ENCODE measurements around the gene FAM53B.

FAM53B gene

DNA sequence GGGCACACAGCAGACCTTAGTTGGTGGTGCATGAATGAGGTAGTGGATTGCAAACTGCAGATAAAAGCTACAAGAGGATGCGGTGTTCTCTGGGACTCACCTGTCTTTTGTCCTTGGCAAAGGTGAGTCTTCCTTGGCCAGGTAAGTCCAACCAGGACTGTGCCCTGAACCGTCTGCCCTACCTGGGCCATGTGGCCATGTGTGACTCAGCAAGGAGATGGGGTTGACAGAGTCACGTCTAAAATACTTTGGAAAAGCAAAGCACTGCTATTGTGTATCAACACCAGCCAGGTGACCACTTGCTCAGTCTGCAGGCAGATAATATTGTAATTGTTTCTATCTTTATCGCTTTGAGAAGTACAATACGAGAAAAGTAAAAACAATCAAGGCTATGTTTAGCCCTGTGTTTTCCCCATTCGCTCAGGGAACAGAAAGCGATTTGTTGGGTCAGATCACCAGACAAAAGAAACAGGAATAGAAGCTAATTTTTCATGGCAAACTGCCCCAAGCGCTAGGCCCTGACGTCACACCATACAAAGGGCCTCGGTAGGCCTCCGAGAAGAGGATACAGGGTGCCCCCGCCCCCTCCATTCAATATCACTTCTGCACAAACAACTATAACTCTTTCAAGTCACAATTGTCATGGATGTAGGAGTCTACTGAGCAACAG is 57.3 kb downstream of the FAM53B start:
- Histone ChIP-seq H3K27ac (ENCODE audit: low read length) (no peak overlapping the region), H3K4me3 (ENCODE audit: low read length) (no peak overlapping the region), H3K36me3 (ENCODE audit: control insufficient read depth, insufficient read depth, low read length) (peaks cover 3% of the 10 kb centered on the region; the same call in 1 of the 2 replicates), H3K4me1 (ENCODE audit: control insufficient read depth, insufficient read depth, low read length) (peaks cover 2% of the 10 kb centered on the region; the same call in 1 of the 2 replicates), H3K9me3 (ENCODE audit: control insufficient read depth, insufficient read depth, low read length) (no peaks in the 10 kb centered on the region), H3K27me3 (ENCODE audit: control insufficient read depth, insufficient read depth, low read length) (no peaks in the 10 kb centered on the region)
- no CpG with 5 or more reads among the region's 12 CpGs for WGBS (ENCODE audit: insufficient coverage, insufficient read length)
- no peak for DNase-seq (ENCODE audit: low read depth, low spot score)

DNA sequence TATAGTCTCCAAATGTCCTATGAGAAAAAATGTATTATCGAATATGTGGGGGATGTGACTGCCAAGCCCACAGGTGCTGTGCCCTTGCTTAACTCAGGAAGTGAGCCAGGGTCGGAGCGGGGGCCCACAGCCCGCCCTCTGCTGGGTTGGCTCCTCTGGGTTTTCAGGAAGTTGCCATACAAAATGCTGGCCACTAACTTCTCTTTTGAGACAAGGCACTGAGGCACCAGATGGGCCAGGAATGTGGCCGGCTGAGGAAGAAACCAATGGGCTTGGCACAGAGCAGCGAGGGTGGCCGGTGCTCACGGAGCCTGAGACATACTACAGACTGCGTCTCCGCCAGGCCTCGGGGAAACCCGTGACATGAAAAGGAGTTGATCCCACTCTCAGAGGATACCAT is 58.9 kb downstream of the FAM53B start:
- no peak overlapping the region for H3K27ac ChIP-seq (ENCODE audit: low read length)
- H3K4me1 ChIP-seq (ENCODE audit: control insufficient read depth, insufficient read depth, low read length), result peaks cover 2% of the 10 kb centered on the region; the same call in 1 of the 2 replicates
- H3K27me3 ChIP-seq (ENCODE audit: control insufficient read depth, insufficient read depth, low read length), result no peaks in the 10 kb centered on the region
- H3K36me3 ChIP-seq (ENCODE audit: control insufficient read depth, insufficient read depth, low read length), result peaks cover 6% of the 10 kb centered on the region; the same call in 1 of the 2 replicates
- H3K4me3 ChIP-seq (ENCODE audit: low read length), result no peak overlapping the region
- WGBS (ENCODE audit: insufficient coverage, insufficient read length), result no CpG with 5 or more reads among the region's 12 CpGs
- no peak for DNase-seq (ENCODE audit: low read depth, low spot score)
- H3K9me3 ChIP-seq (ENCODE audit: control insufficient read depth, insufficient read depth, low read length), result no peaks in the 10 kb centered on the region

GRCh38 chr10:124683814-124684213 is 60.4 kb downstream of the FAM53B start:
- H3K4me3 ChIP-seq (ENCODE audit: low read length), result no peak overlapping the region
- H3K27me3 ChIP-seq (ENCODE audit: control insufficient read depth, insufficient read depth, low read length), result no peaks in the 10 kb centered on the region
- no peak for DNase-seq (ENCODE audit: low read depth, low spot score)
- peaks cover 2% of the 10 kb centered on the region; the same call in 1 of the 2 replicates for H3K4me1 ChIP-seq (ENCODE audit: control insufficient read depth, insufficient read depth, low read length)
- H3K36me3 ChIP-seq (ENCODE audit: control insufficient read depth, insufficient read depth, low read length), result peaks cover 6% of the 10 kb centered on the region; the same call in 1 of the 2 replicates
- no peaks in the 10 kb centered on the region for H3K9me3 ChIP-seq (ENCODE audit: control insufficient read depth, insufficient read depth, low read length)
- H3K27ac ChIP-seq (ENCODE audit: low read length), result no peak overlapping the region
- no CpG with 5 or more reads among the region's 5 CpGs for WGBS (ENCODE audit: insufficient coverage, insufficient read length)

- Histone ChIP-seq H3K4me1 (ENCODE audit: control insufficient read depth, insufficient read depth, low read length) (peaks cover 2% of the 10 kb centered on the region; the same call in 1 of the 2 replicates), H3K4me3 (ENCODE audit: low read length) (no peak overlapping the region; the same call in 1 of the 2 replicates), H3K9me3 (ENCODE audit: control insufficient read depth, insufficient read depth, low read length) (no peaks in the 10 kb centered on the region), H3K36me3 (ENCODE audit: control insufficient read depth, insufficient read depth, low read length) (peaks cover 6% of the 10 kb centered on the region; the same call in 1 of the 2 replicates), H3K27ac (ENCODE audit: low read length) (no peak overlapping the region), H3K27me3 (ENCODE audit: control insufficient read depth, insufficient read depth, low read length) (no peaks in the 10 kb centered on the region)
- WGBS (ENCODE audit: insufficient coverage, insufficient read length), result no CpG with 5 or more reads among the region's 36 CpGs
- no peak for DNase-seq (ENCODE audit: low read depth, low spot score)
Observed at GRCh38 chr10:124681626-124682552, 62.3 kb downstream of the FAM53B start.

DNA sequence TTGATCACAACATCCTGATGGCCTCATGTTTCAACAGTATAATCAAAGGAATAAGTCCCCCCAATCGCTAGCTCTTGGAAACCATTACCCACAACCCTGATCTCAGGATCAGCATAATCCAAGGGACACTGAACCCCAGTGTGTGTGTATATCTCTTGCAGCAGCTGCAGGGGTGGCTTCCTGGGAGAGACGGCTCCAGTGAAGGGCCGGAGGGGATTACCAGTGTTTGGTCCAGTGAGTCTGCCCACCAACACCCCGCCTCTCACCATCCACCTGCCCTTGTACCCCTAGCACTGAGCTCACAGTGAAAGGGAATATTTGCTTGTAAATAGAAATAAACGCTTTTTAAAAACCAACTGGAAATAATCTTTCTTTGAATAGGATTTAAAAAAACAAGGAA is 63.1 kb downstream of the FAM53B start:
- H3K9me3 ChIP-seq (ENCODE audit: control insufficient read depth, insufficient read depth, low read length), result no peaks in the 10 kb centered on the region
- H3K36me3 ChIP-seq (ENCODE audit: control insufficient read depth, insufficient read depth, low read length), result peaks cover 6% of the 10 kb centered on the region; the same call in 1 of the 2 replicates
- no CpG with 5 or more reads among the region's 5 CpGs for WGBS (ENCODE audit: insufficient coverage, insufficient read length)
- H3K4me1 ChIP-seq (ENCODE audit: control insufficient read depth, insufficient read depth, low read length), result no peaks in the 10 kb centered on the region
- H3K4me3 ChIP-seq (ENCODE audit: low read length), result no peak overlapping the region
- no peak overlapping the region for H3K27ac ChIP-seq (ENCODE audit: low read length)
- DNase-seq (ENCODE audit: low read depth, low spot score), result no peak
- H3K27me3 ChIP-seq (ENCODE audit: control insufficient read depth, insufficient read depth, low read length), result no peaks in the 10 kb centered on the region

DNA sequence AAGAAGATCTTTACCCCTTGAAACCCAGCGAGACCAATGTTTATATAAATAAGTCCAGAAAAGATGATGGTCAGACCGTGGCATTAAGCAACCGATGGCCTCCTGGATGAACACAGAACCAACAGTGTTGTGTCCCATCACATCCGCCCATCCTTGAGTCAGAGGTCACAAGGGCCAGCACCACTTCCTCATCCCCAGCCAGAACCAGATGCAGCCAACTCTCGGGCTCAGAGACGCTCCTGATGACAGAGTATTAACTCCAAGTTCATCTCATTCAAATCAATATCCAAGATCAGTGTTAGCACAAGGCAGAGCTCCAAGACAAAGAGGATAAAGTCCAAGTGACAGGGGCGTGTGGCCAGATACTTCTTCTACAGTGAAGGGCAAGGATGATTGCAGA is 63.5 kb downstream of the FAM53B start:
- Histone ChIP-seq H3K4me3 (ENCODE audit: low read length) (no peak overlapping the region), H3K36me3 (ENCODE audit: control insufficient read depth, insufficient read depth, low read length) (peaks cover 6% of the 10 kb centered on the region; the same call in 1 of the 2 replicates), H3K27me3 (ENCODE audit: control insufficient read depth, insufficient read depth, low read length) (no peaks in the 10 kb centered on the region), H3K4me1 (ENCODE audit: control insufficient read depth, insufficient read depth, low read length) (no peaks in the 10 kb centered on the region), H3K27ac (ENCODE audit: low read length) (no peak overlapping the region), H3K9me3 (ENCODE audit: control insufficient read depth, insufficient read depth, low read length) (no peaks in the 10 kb centered on the region)
- no CpG with 5 or more reads among the region's 7 CpGs for whole genome bisulfite sequencing (ENCODE audit: insufficient coverage, insufficient read length)
- no peak for DNase-seq (ENCODE audit: low read depth, low spot score)

DNA sequence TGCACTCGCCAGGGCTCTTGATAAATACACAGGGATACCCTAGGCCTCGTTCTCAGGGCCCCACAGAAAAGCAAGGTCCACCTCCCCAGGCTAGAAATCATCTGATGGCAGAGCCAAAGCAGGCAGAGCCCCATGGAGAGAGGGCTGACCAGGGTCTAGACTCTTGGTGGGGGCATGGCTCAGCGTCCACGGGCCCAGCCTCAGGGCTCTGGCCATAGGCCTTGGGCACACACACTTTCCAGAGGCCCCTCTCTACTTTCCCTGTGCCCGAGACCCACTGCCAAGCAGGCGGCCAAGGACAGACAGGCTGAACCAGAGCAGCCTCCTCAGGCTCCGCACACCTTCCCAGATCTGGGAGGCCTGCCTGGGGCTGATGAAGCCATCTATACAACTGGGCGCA is 64.8 kb downstream of the FAM53B start:
- Histone ChIP-seq H3K27ac (ENCODE audit: low read length) (no peak overlapping the region), H3K27me3 (ENCODE audit: control insufficient read depth, insufficient read depth, low read length) (no peaks in the 10 kb centered on the region), H3K4me1 (ENCODE audit: control insufficient read depth, insufficient read depth, low read length) (no peaks in the 10 kb centered on the region), H3K4me3 (ENCODE audit: low read length) (no peak overlapping the region), H3K36me3 (ENCODE audit: control insufficient read depth, insufficient read depth, low read length) (peaks cover 6% of the 10 kb centered on the region; the same call in 1 of the 2 replicates), H3K9me3 (ENCODE audit: control insufficient read depth, insufficient read depth, low read length) (no peaks in the 10 kb centered on the region)
- DNase-seq (ENCODE audit: low read depth, low spot score), result no peak
- WGBS (ENCODE audit: insufficient coverage, insufficient read length), result no CpG with 5 or more reads among the region's 8 CpGs

DNA sequence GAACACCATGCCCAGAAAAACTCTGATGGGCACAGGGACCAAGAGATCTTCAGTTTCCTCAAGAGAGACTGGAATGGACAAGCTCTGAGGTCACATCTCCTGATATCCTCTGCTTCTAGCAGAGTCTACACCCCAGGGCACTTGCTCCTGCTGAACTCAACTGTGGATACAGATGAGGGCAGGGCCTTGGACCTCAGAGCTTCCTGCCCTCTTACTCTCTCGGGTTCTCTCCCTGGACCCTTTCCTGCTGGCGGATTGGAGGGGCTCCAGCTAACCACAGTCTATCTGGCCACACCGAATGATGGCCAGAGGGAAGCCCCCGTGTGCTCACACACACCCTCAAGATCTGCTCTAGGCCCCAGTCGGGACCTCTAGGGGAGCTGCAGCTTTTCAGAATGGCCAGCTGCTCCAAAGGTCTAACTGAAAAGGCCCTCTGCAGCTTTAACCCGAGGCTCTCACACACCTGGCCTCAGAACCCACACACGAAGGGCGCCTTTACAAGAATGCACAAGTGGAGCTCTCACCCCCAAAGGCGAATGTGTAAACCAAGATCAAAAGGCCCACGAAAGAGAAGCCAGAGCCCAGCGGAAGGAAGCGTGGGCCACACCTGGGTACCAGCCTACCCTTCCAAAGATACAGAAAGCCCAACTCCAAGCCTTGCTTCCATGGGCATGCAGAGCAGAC is 65.5 kb downstream of the FAM53B start:
- Histone ChIP-seq H3K27me3 (ENCODE audit: control insufficient read depth, insufficient read depth, low read length) (no peaks in the 10 kb centered on the region), H3K27ac (ENCODE audit: low read length) (no peak overlapping the region), H3K36me3 (ENCODE audit: control insufficient read depth, insufficient read depth, low read length) (peaks cover 6% of the 10 kb centered on the region; the same call in 1 of the 2 replicates), H3K4me3 (ENCODE audit: low read length) (no peak overlapping the region), H3K9me3 (ENCODE audit: control insufficient read depth, insufficient read depth, low read length) (no peaks in the 10 kb centered on the region), H3K4me1 (ENCODE audit: control insufficient read depth, insufficient read depth, low read length) (no peaks in the 10 kb centered on the region)
- WGBS (ENCODE audit: insufficient coverage, insufficient read length), result no CpG with 5 or more reads among the region's 12 CpGs
- DNase-seq (ENCODE audit: low read depth, low spot score), result no peak

- Histone ChIP-seq H3K4me3 (ENCODE audit: low read length) (no peak overlapping the region), H3K36me3 (ENCODE audit: control insufficient read depth, insufficient read depth, low read length) (peaks cover 6% of the 10 kb centered on the region; the same call in 1 of the 2 replicates), H3K27me3 (ENCODE audit: control insufficient read depth, insufficient read depth, low read length) (no peaks in the 10 kb centered on the region), H3K27ac (ENCODE audit: low read length) (no peak overlapping the region), H3K9me3 (ENCODE audit: control insufficient read depth, insufficient read depth, low read length) (no peaks in the 10 kb centered on the region), H3K4me1 (ENCODE audit: control insufficient read depth, insufficient read depth, low read length) (no peaks in the 10 kb centered on the region)
- WGBS (ENCODE audit: insufficient coverage, insufficient read length), result no CpG with 5 or more reads among the region's 10 CpGs
- no peak for DNase-seq (ENCODE audit: low read depth, low spot score)
Observed at GRCh38 chr10:124677749-124678556, 66.2 kb downstream of the FAM53B start.
